Measurements from ENCODE around the gene KLK10. TPM values are rescaled to one million over a fixed set of nuclear protein-coding genes. Genes with fewer than 3 reads are reported as not detected.

KLK10 gene
- total RNA-seq, 4 donors from 2014 or later = 30.0 to 94.1 (median 57.2) TPM

- 10 to 16% methylated on average over 26 to 28 of the region's 28 CpGs for WGBS, 2 donors
- TF ChIP-seq CTCF (IDR thresholded peaks at IDR 0.05) (no peak), POLR2A (IDR thresholded peaks at IDR 0.05) (no peak)
Measured at GRCh38 chr19:50983625-50984292, 35.8 kb downstream of the KLK10 start, which contains the start of gene KLK7. Gene KLK7, minus strand, starts transcription at chr19:50983917. Its CDS starts 1,518 bp downstream, at chr19:50982399.

GRCh38 chr19:50982186-50982585 lies 37.3 kb downstream of the KLK10 start:
- no peak for DNase-seq (ENCODE audit: low spot score in 2 of 2)
- intact Hi-C loops (cut with DNase I; ENCODE audit: low total_unique reads) = no loop called here
- no peak overlapping the region for H3K4me3 ChIP-seq (ENCODE audit: low read depth, poor library complexity, severe bottlenecking)
- WGBS, 2 donors = 77 to 82% methylated on average over 3 to 4 of the region's 4 CpGs
- no peak for TF ChIP-seq CTCF (IDR thresholded peaks at IDR 0.05)
- no peak for TF ChIP-seq POLR2A (IDR thresholded peaks at IDR 0.05)

More at GRCh38 chr19:50983625-50984292, 35.8 kb downstream of the KLK10 start, which contains the start of gene KLK7:
- H3K4me3 ChIP-seq (ENCODE audit: low read depth, poor library complexity, severe bottlenecking) = no peak within 1 kb of the TSS
- DNase-seq (ENCODE audit: low spot score in 2 of 2) = no peak
- intact Hi-C loops (cut with DNase I; ENCODE audit: low total_unique reads) = no loop called here

DNA sequence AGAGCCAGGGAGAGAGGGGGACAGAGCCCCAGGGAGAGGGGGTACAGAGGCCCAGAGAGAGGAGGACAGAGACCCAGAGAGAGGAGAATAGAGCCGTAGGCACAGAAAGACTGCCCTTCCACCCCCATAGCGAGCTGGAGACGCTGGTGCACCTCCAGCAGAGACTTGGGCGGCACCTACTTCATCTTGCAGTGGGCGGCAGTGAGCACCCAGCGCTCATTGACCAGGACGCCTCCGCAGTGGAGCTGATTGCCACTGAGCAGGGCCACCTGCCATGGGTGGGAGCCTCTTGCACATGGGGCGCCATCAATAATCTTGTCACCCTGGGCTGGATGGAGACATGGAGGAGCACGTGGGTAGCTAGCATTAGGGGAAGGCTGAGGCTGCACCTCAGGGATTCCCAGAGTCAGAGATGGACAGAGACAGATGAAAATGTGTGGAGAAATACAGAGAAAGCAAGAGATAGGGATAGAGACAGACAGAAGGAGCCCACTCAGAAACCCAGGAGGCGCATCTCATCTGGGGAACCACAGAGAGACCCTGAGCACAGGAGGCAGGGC lies 37.8 kb downstream of the KLK10 start:
- WGBS, 2 donors = 57 to 64% methylated on average over 7 to 11 of the region's 11 CpGs
- no peak for DNase-seq (ENCODE audit: low spot score in 2 of 2)
- TF ChIP-seq POLR2A (IDR thresholded peaks at IDR 0.05) (no peak), CTCF (IDR thresholded peaks at IDR 0.05) (no peak)

DNA sequence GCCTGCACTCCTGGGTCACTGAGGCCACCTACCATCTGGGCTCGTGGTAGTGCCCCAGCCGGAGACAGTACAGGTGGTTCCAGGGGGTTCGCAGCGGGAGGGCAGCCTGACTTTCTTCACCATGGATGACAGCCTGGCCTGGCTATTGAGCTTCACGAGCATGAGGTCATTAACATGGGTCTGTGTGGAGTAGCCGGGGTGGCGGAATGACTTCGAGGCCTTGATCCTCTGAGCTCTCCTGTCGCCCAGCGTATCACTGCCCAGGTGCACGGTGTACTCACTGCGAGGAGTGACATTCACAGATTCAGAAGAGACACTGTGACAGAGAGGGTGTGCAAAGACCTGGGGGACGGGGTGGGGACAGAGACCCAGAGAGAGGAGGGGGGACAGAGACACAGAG lies 39.3 kb downstream of the KLK10 start:
- DNase-seq (ENCODE audit: low spot score in 2 of 2) = no peak
- TF ChIP-seq POLR2A (IDR thresholded peaks at IDR 0.05) = no peak
- TF ChIP-seq CTCF (IDR thresholded peaks at IDR 0.05) = no peak
- no peak overlapping the region for H3K4me3 ChIP-seq (ENCODE audit: low read depth, poor library complexity, severe bottlenecking)
- intact Hi-C loops (cut with DNase I; ENCODE audit: low total_unique reads) = no loop called here
- 64 to 83% methylated on average over 9 to 13 of the region's 13 CpGs for WGBS, 2 donors

More for the DNA sequence above, 37.8 kb downstream of the KLK10 start:
- intact Hi-C loops (cut with DNase I; ENCODE audit: low total_unique reads) = no loop called here
- no peak overlapping the region for H3K4me3 ChIP-seq (ENCODE audit: low read depth, poor library complexity, severe bottlenecking)

DNA sequence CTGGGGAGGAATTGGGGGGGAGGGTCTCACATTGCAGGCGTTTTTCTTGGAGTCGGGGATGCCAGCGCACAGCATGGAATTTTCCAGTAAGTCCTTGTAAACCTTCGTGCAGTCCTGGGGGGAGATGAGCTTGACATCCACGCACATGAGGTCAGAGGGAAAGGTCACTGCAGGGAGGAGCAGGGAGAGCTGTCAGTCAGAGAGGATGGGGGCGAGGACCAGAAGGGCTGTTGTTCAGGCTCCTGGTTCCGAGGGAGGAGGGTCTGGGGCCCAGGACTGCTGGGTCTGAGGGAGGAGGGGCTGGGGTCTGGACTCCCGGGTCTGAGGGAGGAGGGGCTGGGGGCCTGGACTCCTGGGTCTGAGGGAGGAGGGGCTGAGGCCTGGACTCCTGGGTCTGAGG lies 39.8 kb downstream of the KLK10 start:
- TF ChIP-seq CTCF (IDR thresholded peaks at IDR 0.05) = no peak
- TF ChIP-seq POLR2A (IDR thresholded peaks at IDR 0.05) = no peak
- no peak for DNase-seq (ENCODE audit: low spot score in 2 of 2)
- intact Hi-C loops (cut with DNase I; ENCODE audit: low total_unique reads) = no loop called here
- WGBS, 2 donors = 44 to 47% methylated on average over 8 of the region's 8 CpGs
- no peak overlapping the region for H3K4me3 ChIP-seq (ENCODE audit: low read depth, poor library complexity, severe bottlenecking)

Measured in lower leg skin (tissue), 4 donors.